ENCODE results near the gene AHRR.

The AHRR gene

GRCh38 chr5:426392-426976, 105.0 kb downstream of the AHRR start:
- no peak for DNase-seq (ENCODE audit: low read depth in 1 of 2, low spot score in 1 of 2)

DNA sequence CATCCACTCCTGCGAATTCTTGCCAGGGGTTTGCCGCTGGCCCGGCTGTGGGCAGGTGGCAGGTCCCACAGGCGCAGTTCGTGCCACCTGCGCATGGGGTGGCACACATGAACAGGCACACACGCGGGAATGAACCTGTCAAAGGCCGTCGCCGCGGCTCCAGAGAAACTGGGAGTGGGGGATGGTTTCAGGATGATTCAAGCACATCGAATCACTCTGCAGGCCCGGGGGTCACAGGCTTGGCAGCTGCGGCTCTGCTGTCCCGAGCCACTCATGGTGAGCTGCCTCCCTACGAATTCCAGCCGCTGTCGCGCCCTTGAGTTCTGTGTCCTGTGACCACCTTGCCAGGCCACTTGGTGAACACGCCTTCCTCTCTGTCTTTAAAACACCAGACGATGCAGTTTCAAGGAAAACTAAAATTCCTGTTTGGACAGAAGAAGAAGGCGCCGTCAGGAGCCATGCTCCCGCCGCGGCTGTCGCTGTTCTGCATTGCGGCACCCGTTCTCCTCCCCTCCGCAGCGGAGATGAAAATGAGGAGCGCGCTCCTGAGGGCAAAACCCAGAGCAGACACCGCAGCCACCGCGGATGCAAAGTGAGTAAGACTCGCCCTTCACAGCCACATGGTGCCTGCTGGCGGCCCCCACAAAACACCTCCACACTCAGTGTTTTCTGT, 106.0 kb downstream of the AHRR start:
- no peak for DNase-seq (ENCODE audit: low read depth in 1 of 2, low spot score in 1 of 2)

GRCh38 chr5:428219-428618, 106.7 kb downstream of the AHRR start:
- no peak for DNase-seq (ENCODE audit: low read depth in 1 of 2, low spot score in 1 of 2)

GRCh38 chr5:428754-429452, 107.4 kb downstream of the AHRR start:
- DNase-seq (ENCODE audit: low read depth in 1 of 2, low spot score in 1 of 2), result no peak

GRCh38 chr5:429453-430188, 108.1 kb downstream of the AHRR start:
- no peak for DNase-seq (ENCODE audit: low read depth in 1 of 2, low spot score in 1 of 2)

GRCh38 chr5:430214-430925, 108.9 kb downstream of the AHRR start:
- DNase-seq (ENCODE audit: low read depth in 1 of 2, low spot score in 1 of 2), result no peak

DNA sequence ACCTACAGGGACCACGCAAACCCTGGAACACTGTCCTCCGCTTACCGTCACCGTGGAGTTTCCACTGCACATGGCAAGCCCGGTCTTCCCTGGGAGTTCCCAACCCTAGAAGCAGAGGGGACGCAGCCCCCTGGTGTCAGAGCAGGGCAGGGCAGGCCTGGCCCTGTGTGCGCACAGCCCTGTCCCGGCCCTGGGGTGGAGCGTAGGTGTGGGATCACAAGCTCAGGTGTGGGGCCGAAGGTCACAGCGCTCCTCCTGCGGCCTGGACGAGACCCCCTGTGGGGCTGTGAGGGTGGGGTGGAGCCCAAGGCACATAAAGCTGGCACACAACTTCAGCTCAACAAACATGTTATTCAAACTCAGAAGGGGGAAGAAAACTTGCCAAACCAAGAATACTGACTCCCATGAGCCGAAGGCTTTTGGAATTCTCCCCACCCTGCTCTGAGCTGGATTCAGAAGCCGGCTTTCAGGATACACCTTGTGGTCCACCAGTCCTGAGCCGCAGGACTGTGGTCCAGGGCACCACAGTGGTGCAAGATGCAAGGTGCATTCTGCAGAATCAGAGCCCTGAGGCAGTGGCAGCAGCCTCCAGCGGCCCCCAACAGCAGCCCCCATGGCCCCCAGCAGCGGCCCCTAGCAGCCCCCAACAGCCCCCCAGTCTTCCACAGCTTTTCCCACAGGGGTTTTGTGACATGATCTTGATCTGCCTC, 109.6 kb downstream of the AHRR start:
- DNase-seq (ENCODE audit: low read depth in 1 of 2, low spot score in 1 of 2), result no peak

DNA sequence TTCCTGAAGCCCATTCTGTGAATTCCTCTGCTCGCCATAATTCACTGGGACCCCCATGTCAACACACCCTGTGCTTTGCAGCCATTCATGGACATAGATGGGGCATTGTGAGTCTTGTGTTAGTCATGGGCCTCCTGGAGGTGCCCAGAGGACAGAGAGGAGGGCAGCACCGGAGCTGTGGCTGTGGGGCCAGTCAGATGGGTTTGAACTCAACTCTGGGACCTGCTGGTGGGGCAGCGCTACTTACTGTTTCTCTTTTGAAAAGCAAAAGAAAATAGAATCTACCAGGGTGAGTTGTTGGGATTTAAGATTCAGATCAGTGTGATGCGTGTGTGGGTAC, 110.2 kb downstream of the AHRR start:
- DNase-seq (ENCODE audit: low read depth in 1 of 2, low spot score in 1 of 2), result no peak

DNA sequence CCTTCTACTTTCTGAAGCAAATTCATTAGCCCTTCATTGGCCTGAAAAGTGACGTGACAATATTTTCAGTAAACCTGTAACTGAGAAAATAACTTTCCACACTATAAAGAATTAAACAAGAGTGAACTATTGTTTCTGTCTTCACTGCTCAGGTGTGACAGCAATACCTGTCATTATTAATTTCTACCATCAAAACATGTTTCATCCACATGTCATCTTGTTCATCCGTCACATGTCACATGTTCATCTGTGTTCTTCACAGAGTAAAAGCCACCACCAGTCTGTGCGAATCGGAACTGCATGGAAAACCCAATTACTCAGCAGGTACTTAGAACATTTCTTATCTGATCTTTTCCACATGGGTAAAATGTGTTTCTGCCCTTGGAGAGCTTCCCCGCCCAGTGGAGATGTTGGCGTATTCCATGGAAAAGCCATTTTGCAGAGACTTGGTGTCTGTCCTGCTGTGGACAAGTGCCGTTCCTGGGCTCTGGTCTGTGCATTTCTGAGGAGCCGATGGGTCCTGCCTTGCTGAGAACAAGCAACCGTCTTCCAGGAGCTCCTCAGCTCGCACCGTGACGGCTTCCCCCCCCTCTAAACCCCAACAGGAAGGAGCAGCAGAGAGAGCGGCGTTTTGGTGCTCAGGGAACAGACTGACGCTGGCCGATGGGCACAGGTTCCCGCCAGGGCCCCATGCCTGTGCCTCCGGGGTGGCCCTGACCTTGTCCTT, 110.8 kb downstream of the AHRR start:
- no peak for DNase-seq (ENCODE audit: low read depth in 1 of 2, low spot score in 1 of 2)

DNA sequence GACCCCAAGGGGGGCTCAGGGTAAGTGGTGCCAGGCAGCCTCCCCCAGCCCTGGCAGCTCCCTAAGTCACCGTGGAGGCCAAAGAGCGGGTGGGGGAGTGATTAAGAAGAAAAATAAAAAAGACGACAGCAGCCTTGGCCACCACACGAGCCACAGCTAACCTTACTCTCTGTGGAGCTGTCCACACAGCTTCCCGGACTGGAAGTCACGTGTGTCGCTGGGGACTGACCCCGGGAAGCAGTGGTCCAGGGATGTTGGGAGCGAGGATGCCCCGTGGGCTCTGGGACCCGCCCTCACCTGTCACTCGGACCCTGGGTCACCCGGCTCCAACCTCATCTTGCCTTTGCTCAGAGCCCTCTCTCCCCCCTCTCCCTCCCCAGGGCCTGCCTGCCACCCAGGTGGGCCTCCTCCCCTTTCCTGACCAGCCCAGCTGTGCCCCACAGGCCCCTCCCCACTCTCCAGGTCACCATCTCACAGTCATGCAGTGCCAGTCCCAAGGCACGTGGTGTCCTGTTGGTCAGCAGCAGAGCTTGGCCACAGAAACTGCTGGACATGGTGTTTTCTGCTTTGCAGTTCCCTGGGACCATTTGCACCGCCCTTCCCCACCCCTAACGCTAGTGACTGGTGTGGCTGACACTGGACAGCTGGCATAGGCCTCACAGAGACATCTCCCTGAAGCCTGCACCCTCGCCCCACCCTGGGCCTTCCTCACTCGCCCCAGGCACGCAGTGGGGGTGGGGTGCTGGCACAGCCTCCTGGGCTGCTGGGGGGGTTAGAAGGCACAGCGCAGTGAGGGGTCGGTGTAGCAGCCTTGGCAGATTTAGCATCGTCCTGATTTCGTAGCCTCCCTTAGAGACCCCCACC, 111.6 kb downstream of the AHRR start:
- no peak for DNase-seq (ENCODE audit: low read depth in 1 of 2, low spot score in 1 of 2)

- no peak for DNase-seq (ENCODE audit: low read depth in 1 of 2, low spot score in 1 of 2)
Measured at GRCh38 chr5:433836-434235, 112.3 kb downstream of the AHRR start.

DNA sequence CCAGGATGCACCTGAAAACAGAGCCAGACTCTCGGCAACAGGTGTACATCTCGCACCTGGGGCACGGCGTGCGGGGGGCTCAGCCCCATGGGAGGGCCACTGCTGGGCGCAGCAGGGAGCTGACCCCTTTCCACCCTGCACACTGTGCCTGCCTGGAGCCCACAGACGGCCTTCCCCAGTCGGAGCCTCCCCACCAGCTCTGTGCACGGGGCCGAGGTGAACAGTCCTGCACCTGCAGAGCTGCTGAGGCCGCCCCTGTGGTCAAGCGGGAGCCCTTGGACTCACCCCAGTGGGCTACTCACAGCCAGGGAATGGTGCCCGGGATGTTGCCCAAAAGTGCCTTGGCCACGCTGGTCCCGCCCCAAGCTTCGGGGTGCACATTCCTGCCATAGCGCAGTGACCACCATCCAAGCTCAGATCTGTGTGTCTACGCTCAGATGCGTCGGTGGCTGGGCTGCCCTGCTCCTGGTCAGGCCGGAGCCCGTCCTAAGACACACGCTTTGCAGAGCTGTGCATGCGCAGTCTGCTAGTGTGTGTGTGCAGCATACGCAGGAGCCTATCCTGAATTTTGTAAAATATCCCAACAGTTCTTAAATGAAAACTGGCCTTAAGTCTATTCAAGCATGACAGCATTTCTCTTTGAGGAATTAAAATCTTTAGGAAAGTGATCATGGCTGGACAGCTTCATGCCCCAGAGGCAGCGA, 113.1 kb downstream of the AHRR start:
- no peak for DNase-seq (ENCODE audit: low read depth in 1 of 2, low spot score in 1 of 2)

DNA sequence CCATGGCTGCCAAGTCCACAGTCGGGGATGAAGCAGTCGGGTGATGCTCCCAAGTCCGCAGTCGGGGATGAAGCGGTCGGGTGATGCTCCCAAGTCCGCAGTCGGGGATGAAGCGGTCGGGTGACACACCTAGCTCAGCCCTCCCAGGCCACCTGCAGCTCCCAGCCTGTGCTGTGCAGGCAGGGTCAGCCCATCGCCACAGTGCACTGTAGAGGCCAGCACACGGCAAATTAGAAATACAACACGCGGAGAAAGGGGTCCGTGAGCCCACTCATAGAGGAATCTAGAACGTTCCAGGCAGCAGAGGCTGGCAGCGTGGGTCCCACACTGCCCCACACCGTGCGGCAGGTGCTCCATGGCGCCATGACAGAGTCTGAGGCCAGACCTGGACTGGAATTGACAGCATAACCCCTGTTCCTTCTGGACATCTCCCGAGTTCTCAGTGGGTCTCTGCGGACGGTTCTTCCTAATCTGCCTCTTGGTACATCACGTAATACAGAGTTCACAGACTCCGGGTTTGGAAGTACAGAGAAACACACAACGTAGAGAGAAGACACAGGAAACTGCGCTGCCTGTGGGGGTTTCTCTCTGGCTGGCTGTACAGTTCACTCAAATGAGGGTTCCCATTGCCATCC, 113.8 kb downstream of the AHRR start:
- DNase-seq (ENCODE audit: low read depth in 1 of 2, low spot score in 1 of 2), result no peak

DNA sequence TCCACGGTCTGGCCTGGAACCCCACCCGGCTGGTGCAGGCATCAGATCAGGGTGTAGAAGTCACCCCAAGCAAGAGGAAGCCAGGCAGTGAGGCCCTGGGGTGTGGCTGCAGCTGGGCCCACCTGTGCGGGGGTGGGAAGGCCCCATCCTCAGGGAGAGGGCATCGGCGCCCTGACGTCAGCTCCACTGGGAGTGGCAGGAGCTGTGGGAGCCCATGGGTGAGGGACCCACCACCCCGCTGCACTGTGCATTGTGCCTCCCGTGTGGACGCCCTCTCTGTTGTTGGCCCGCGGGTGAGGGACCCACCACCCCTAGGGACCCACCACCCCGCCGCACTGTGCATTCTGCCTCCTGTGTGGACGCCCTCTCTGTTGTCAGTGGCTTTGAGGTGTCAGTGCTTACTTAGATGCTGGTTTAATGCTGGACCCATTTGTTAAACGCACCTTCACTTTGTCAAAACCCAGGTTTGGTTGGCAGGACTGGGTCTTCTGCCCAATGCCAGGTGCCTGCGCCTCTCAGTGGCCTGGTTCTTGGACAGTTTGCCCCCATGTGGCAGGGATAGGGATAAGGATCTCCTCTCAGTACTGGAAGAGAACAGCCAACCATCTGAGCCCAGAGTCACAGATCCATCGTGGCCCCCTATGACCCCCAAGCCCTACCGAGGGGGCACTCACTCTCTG, 114.6 kb downstream of the AHRR start:
- no peak for DNase-seq (ENCODE audit: low read depth in 1 of 2, low spot score in 1 of 2)

- DNase-seq (ENCODE audit: low read depth in 1 of 2, low spot score in 1 of 2), result no peak
Measured at GRCh38 chr5:436641-436975, 115.1 kb downstream of the AHRR start.

GRCh38 chr5:437281-437771, 115.8 kb downstream of the AHRR start:
- DNase-seq (ENCODE audit: low read depth in 1 of 2, low spot score in 1 of 2), result no peak

DNA sequence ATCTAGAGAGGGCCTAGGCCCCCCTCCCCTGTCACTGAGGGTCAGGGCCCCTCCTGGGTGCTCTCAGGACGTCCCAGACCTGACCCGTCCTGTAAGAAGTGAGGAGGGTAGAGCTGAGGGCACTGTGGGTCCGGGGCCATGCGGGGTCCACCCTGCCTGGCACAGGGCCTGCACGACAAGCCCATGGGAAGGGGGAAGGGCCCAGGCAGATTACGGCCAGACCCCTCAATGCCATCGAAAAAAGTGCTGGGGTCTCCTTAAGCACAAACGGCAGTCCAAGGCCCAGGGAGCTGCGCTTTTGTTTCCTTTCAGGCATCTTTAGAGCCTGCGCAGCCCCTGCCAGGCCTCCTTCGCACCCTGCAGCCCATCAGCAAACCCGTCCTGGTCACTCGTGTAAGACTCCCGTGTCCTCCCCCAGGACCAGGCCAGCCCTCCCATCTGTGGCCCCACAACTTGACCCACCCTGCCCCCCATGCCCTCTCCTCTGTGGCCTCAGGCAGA, 117.0 kb downstream of the AHRR start:
- DNase-seq (ENCODE audit: low read depth in 1 of 2, low spot score in 1 of 2), result no peak
